DMS79 treated with DMSO at 0.1 percent for 48 hours (cell line): Measurements from ENCODE around the gene DVL2.

Source experiments
- DNase-seq: peaks from one replicate; lab custom pipeline; 2025; lab: John Stamatoyannopoulos, UW

The DVL2 gene

GRCh38 chr17:7219229-7219811 lies 15.0 kb downstream of the DVL2 start:
- no peak for DNase-seq

GRCh38 chr17:7218758-7219157 lies 15.6 kb downstream of the DVL2 start:
- DNase-seq = no peak

GRCh38 chr17:7218166-7218565 lies 16.2 kb downstream of the DVL2 start:
- DNase-seq = no peak

DNA sequence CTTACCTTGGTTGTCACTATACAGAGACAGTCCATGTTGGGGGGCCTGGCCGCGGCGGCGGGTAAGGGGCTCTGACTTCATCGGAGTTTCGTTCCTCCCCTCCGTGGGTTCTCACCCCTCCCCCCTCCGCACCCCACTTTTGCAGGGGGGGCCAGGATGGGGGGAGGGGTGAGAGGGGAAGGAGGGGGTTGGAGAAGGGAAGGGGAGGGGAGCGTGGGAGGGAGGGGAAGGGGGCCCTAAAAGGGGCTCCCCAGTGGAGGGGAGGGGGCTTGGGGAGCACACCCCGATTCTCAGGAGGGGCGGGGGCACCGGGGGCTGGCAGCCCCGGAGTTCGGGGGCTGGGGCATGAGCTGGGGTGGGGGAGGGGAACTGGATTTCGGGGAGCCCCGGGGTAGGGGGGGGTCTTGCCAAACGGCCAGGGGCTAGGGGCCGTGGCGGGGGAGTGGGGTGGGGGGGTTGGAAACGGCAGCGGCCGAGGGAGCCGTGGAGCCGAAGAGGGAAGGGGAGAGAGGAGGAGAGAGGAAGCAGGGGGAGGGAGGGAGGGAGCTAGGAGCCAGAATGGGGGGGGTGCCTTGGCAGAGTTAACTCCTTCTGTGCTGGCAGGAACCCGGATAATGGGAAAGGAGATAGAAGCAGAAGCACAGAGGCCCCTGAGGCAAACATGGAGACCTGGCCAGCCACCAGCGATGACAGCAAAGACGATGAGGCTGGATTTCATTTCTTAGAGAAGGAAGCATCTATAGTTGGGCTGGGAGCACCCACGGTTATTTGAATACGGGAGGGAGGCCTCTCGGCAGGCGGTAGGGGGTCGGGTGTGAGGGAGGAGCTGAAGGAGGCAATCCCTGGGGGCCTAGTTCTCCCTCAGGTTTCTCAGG lies 17.0 kb downstream of the DVL2 start:
- peak; percentile 54 for DNase-seq

DNA sequence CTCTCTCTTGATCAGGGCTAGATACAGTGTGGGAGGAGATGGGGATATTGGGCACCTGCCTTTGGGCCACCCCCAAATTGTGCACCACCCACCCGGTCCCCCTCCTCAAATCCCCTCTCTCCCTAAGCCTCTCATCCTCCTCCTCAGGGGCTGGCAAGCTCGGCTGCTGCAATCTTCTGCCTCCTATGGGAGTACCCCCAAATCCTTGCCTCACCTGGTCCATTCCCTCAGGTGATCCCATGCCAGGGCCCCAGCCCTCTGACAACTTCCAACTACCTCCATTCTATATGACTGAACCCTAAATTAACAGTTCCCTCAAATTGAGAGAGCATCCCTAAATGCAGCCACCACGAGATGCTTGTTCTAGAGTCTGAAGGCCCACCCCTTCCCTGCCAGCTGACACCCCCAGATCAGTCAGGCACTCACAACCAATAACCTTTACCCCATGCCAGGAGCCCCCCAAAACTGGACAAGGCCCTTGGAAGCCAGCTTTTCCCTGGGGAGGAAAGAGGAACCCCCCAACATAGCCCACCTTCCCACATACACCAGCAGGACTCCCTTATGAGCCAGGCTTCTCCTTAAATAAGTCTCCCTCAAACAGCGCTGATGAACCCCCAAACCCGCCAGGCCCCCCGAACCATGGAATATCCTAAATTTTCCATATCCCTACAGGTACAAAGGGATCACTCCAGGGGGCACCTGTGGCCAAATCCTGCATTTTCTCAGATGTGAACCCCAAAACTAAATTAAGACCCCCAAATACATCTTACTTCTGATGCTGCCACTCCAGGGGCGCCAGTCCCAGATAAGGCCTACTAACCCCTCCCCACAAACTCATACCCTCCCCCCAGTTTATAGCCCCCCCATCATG lies 17.8 kb downstream of the DVL2 start:
- no peak for DNase-seq

GRCh38 chr17:7215652-7216180 lies 18.6 kb downstream of the DVL2 start:
- no peak for DNase-seq

DNA sequence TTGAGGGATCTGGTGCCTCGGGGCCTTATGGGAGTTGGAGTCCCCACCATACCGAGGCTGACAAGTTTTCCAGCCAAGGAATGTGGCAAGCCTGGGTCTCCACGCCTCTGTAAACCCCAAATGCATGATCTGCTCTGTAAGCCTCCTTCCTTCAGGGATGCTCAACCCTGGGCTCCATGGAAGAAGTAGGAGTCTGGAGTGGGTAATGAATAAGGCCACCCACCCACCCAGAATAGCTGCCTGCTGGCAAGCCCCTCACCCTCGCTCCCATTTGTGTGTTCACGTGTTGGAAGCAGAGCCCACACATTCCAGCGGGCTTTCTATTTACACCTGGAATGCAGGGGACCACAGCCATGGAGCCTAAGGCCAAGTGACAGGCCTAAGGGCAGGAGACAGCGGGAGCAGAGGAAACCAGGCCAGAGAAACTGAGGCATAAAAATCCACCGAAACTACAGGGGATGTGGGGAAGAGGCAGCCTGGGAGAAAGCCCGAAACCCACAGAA lies 19.1 kb downstream of the DVL2 start:
- DNase-seq = no peak

DNA sequence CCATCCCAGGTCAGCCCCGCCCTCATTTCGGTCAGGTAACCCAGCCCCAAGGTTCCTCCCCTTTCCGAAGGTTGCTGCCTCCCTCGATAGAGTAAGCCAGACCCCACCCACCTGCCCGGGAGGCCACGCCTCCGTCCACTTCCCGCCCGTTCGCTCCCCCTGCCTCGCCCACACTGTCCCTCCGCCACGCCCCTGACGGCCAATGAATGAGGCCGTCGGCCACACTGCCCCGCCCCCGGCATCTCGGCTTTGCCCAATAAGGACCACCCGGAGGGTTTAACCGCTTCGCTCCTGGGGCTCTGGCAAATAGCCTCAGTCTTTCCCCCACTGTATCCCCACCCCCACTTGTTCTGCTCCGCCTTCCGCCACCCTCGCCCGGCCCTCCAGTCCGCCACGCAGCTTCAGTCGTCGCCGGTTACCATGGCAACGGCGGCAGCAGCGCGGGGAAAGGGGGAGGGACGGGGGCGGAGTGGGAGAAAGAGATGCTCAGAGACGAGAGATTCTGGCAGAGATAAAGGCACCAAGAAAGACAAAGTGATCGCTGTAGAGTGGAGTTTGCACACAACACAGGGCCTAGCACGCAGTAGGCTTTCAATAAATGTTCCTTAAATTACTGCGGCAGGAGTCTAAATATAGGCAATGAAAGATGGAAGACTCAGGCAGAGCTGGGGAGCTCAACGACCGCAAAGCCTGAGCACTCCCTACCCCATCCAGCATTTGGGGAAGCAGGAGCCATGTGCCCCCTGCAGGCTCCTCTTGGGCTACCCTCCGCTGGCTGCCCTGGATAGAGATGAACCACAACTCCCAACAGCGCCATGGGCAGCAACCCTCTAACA lies 19.8 kb downstream of the DVL2 start:
- DNase-seq = peak; percentile 99

DNA sequence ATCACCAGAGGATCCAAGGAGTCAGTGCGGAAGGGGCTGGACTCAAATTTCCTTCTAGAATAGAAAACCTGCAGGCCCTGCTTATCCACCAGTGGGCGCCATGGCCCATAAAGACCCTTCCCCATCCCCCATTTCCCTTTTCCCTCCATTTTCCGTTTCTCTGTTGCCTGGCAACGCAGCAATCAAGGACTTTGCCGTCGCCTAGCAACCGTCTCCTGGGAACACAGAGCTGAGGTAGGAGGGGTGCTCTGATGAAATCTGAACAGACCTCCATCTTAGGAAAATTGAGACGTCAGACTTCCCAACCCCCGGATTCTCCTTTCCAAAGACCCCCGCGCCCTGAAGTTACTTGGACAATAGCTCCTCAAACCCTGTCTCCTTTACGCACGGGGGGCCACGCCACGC lies 20.4 kb downstream of the DVL2 start:
- DNase-seq = peak; percentile 99

- no peak for DNase-seq
These were observed 22.6 kb downstream of the DVL2 start for GRCh38 chr17:7211491-7212273.

DNA sequence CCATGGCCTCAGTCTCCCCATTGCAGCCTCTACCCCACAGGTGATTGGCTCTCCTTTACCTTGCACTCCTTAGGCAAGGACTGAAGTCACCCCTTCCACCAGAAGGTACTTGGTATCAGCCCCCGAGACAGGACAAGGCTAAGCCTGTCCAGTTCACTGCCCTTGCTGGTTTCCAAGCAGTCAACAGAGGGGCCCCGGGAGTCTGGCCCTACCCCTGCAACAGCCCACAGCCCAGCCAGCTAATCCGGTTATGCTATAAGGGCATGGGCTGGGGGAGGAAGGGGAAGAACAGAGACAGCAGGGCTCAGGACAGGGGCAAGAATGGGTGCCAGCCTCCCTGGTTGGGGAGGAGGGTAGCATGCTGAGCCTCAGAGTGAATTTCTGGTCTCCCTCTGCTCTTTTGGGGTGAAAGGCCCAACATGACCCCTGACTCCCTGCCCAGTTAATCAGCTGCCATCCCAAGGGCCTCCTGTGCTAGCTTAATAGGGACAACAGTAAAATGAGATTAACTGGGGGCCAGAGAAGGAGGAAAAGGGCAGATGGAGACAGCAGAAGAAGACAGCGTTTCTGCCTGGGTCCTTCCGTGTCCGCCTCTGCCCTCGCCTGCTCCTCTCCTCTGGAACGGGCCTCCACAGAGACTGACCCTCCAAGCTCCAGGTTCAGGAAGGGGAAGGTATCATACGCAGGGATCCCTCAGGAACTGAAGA lies 25.4 kb downstream of the DVL2 start:
- no peak for DNase-seq

DNA sequence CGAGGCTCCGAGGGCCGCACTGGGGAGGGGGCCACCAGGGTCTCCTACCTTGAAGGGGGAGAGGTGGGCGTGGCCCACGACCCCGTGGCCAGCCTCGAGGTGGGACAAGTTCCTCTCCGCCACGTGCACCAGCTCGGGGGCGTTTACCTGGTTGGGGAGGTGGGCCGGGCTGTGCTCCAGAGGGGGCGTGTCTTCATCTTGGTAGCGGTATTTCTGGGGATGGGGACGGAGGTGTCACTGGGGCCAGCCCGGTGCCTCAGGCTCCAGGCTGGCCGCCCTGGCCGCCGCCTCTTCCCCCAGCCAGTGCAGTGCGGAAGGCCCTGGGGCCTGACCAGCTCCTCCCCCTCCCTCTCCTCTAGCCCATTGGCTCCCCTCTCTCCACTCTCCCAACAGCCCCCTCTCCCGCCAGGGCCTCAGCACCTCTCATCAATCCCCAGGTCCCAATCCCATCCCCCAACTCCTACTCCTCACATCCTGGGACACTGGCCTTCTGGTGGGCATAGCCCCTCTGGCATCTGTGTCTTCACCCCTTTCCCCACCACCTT lies 26.2 kb downstream of the DVL2 start:
- no peak for DNase-seq

GRCh38 chr17:7207120-7208001 lies 27.0 kb downstream of the DVL2 start:
- no peak for DNase-seq

DNA sequence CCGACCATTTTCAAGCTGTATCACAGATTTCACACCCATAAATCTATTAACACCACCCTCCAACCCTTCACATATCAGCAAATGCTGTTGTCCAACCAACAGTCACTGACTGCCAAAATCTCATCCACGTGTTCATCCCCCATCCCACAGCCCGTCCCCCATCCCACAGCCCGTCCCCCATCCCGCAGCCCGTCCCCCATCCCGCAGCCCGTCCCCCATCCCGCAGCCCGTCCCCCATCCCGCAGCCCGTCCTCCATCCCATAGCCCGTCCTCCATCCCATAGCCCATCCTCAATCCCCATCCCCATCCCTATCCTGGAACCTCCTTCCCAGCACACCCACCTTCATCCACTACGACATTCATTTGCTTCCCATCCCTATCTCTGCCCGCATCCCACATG lies 28.8 kb downstream of the DVL2 start:
- DNase-seq = no peak

DNA sequence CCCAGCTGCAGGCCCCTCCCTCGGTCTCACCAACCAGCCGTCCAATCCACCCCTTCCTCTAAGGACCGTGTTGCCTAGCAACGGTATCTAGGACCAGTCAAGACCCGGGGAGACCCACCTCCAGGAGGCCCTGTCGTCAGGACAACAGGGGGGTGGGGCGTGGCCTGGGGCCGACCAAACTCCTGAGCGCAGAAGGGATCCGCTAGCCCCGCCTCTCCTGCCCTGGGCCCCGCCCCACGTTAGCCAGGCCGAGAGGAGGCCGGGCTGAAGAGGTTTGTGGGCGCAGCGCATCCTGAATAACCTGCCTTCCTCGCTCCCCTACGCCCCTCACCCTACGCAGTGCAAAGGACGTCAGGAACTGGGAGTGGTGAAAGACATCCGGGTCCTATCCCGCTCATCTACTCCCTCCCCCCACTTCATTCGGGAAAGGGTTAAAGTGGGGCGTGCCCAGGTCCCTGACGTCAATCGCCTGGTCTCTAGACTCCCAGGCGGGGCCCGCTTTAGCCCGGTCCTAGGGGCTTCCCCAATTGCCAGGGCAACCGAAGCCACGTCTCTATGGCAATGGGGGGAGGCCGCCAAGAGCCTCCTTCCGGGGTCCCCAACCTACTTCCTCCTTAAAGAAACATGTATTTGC lies 29.4 kb downstream of the DVL2 start:
- DNase-seq = peak; percentile 94

DNA sequence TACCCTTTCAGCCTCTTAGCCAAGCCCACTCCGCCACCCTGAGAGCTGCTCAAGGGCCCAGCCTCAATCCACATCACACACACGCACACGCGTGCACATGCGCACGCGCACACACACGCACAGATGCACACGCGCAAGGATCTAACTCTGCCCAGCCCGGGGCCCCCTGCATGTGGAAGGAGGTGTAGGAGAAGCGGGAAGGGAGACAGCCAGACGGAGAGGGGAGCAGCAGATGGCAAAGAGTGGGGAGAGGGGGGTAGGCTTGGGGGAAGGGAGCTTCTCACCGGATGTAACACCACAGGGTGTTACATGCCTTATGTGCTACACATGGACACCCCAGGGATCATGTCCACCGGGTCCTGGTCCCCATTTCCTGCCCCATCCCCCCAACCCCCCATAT lies 30.0 kb downstream of the DVL2 start:
- peak; percentile 63 for DNase-seq

- DNase-seq = no peak
These were observed 30.9 kb downstream of the DVL2 start for GRCh38 chr17:7203391-7203790.
